ENCODE results near the gene IGFL1. TPM values are rescaled to one million over a fixed set of nuclear protein-coding genes. Genes with fewer than 3 reads are reported as not detected.
"Not testable (repeated sequence)": the region's sequence is repeated elsewhere in the genome, so short reads cannot be mapped to it uniquely, and the experiment has no call there.

The IGFL1 gene
- total and polyA plus RNA-seq, 12 donors: not detected

DNA sequence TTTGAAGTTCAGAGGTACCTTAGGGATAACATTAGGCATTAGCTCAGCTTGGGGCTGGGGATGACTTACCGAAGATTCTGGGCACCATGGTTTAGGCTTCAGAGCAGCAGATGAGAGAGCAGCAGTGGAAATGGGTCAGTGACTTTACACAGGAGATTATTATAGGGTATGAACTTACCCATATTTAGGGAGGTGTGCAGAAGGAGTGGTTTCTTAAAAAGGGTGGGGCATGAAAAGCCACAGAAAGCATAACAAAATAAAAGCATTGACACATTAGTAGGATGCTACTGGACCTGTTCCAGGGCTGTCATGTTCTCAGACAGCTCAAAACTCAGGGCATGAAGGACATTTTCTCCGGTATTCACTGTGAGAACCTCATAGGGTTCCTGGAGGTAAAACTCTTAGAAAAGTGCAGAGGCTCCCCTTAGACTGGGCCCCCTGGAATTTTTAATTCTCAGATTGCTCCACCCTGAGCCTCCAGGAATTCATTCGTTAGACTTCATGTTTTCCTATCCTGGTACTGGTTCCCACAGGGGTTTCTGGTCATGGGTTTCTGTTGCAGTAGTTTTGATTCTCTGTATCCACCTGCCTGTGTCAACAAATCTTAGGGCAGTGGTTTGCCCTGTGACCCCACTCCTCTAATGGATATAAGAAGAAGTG, 20.7 kb downstream of the IGFL1 start:
- Histone ChIP-seq H3K4me1 (replicated peaks in 1 of 2) (no peaks in the 10 kb centered on the region), H3K36me3 (replicated peaks in 1 of 2) (no peaks in the 10 kb centered on the region), H3K27ac (no peak overlapping the region), H3K4me3 (no peak overlapping the region), H3K27me3 (peaks cover 10% of the 10 kb centered on the region), H3K9me3 (replicated peaks in 1 of 3) (no peaks in the 10 kb centered on the region)
- WGBS, 4 donors: 45 to 61% (median 53%) methylated on average over 3 of the region's 3 CpGs
- DNase-seq: no peak
- no peak for TF ChIP-seq POLR2A (IDR thresholded peaks at IDR 0.05)
- intact Hi-C loops (cut with DNase I): no loop called here

DNA sequence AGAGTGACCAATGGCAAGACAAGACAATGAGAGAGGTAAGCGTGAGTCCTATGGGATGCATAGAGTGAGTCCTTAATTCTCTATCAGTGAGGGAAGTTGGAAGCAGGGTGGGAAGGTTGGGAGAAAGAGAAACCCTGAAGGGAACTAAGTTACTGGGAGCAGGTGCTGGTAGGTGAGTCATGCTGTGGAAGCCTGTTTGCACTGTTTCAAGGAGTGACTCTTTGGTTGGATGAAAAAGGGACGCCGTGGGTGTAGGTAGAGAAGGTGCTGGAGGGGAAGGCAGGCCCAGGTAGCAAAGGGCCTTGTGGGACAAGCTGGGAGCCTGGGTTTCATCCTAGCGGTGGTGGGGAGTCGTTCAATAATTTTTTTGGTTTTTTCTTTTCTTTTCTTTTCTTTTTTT, 21.9 kb downstream of the IGFL1 start:
- no peak overlapping the region for H3K27ac ChIP-seq
- no peaks in the 10 kb centered on the region for H3K4me1 ChIP-seq (replicated peaks in 1 of 2)
- 74 to 86% (median 78%) methylated on average over 5 of the region's 5 CpGs for WGBS, 4 donors
- intact Hi-C loops (cut with DNase I): no loop called here
- H3K9me3 ChIP-seq (replicated peaks in 1 of 3): no peaks in the 10 kb centered on the region
- TF ChIP-seq POLR2A (IDR thresholded peaks at IDR 0.05): no peak
- TF ChIP-seq, protein P1, sequence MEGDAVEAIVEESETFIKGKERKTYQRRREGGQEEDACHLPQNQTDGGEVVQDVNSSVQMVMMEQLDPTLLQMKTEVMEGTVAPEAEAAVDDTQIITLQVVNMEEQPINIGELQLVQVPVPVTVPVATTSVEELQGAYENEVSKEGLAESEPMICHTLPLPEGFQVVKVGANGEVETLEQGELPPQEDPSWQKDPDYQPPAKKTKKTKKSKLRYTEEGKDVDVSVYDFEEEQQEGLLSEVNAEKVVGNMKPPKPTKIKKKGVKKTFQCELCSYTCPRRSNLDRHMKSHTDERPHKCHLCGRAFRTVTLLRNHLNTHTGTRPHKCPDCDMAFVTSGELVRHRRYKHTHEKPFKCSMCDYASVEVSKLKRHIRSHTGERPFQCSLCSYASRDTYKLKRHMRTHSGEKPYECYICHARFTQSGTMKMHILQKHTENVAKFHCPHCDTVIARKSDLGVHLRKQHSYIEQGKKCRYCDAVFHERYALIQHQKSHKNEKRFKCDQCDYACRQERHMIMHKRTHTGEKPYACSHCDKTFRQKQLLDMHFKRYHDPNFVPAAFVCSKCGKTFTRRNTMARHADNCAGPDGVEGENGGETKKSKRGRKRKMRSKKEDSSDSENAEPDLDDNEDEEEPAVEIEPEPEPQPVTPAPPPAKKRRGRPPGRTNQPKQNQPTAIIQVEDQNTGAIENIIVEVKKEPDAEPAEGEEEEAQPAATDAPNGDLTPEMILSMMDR (IDR thresholded peaks at IDR 0.05): no peak
- H3K4me3 ChIP-seq: no peak overlapping the region
- DNase-seq: no peak
- H3K36me3 ChIP-seq (replicated peaks in 1 of 2): no peaks in the 10 kb centered on the region
- peaks cover 2% of the 10 kb centered on the region for H3K27me3 ChIP-seq

DNA sequence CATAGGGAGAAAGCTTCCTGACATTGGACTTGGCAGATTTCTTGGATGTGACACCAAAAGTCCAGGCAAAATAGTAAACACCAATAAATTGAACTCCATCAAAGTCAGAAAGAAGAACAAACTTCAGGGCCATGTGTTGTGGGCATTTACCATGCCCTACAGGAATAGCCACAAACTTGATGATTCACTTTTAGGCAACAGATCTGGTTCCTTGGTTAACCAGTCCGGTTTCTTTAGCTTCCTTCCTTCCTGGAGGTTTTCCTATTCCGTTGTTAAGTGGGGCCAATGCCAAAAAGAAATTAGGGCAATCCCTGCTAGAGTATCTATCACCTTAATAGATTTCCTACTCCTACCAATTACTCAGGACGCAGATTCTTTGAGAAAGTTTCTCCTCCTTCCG, 25.2 kb downstream of the IGFL1 start:
- intact Hi-C loops (cut with DNase I): no loop called here
- H3K36me3 ChIP-seq (replicated peaks in 1 of 2): no peaks in the 10 kb centered on the region
- DNase-seq: no peak
- H3K4me1 ChIP-seq (replicated peaks in 1 of 2): no peaks in the 10 kb centered on the region
- no peaks in the 10 kb centered on the region for H3K27me3 ChIP-seq
- no peak overlapping the region for H3K4me3 ChIP-seq
- WGBS, 4 donors: 72 to 78% (median 75%) methylated on average over 4 of the region's 4 CpGs
- no peak for TF ChIP-seq POLR2A (IDR thresholded peaks at IDR 0.05)
- TF ChIP-seq, protein P1 (IDR thresholded peaks at IDR 0.05): no peak
- no peaks in the 10 kb centered on the region for H3K9me3 ChIP-seq (replicated peaks in 1 of 3)
- H3K27ac ChIP-seq: no peak overlapping the region

DNA sequence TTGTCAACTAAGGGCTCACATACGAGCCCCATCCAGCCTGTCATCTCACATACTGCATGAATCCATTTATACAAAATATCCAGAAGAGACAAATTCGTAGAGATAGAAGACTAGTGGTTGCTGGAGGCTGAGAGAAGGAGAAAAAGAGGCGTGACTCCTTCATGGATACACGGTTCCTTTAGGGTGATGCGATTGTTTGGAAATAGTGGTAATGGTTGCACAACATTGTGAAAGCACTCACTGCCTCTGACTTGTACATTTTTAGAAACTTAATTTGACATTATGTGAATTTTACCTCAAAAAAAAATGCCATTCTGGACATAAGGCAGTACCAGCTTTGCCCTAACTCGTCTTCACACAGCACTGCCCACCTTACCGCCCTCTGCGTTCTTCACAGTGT, 27.3 kb downstream of the IGFL1 start:
- intact Hi-C loops (cut with DNase I): no loop called here
- Histone ChIP-seq H3K36me3 (replicated peaks in 1 of 2) (no peaks in the 10 kb centered on the region), H3K27ac (no peak overlapping the region), H3K9me3 (replicated peaks in 1 of 3) (no peaks in the 10 kb centered on the region), H3K4me3 (no peak overlapping the region), H3K27me3 (peaks cover 8% of the 10 kb centered on the region), H3K4me1 (replicated peaks in 1 of 2) (no peaks in the 10 kb centered on the region)
- no peak for DNase-seq
- WGBS, 4 donors: 70 to 78% (median 71%) methylated on average over 8 of the region's 8 CpGs
- TF ChIP-seq POLR2A (IDR thresholded peaks at IDR 0.05): no peak
- TF ChIP-seq, protein P1 (IDR thresholded peaks at IDR 0.05): no peak

DNA sequence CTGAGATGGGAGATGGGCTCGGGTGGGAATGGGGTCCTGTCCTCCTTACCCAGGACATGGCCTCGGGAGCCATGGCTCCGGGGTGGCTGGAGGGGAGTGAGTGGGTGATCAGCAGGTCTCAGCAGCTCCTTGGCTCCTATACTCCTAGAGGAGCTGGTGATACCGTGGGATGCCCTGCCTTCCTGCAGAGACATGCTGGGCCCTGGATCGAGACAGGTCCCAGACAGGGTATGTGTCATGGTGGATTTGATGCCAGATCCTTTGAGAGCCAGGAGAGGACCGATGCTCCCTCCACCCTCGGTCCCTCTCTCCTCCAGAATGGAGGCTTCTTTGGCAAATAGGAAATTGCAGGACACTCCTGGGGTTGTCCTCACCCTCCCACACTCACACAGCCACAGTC, 32.0 kb downstream of the IGFL1 start:
- not testable (repeated sequence) for H3K27me3 ChIP-seq; H3K27ac ChIP-seq; DNase-seq; H3K36me3 ChIP-seq (replicated peaks in 1 of 2); H3K4me3 ChIP-seq; H3K9me3 ChIP-seq (replicated peaks in 1 of 3); H3K4me1 ChIP-seq (replicated peaks in 1 of 2)
- intact Hi-C loops (cut with DNase I): loop anchor here (5.0 kb wide), 3 partner anchors 74 to 229 kb away; no protein-coding TSS in a partner anchor
- 72 to 86% (median 75%) methylated on average over 2 to 7 of the region's 7 CpGs for WGBS, 4 donors

DNA sequence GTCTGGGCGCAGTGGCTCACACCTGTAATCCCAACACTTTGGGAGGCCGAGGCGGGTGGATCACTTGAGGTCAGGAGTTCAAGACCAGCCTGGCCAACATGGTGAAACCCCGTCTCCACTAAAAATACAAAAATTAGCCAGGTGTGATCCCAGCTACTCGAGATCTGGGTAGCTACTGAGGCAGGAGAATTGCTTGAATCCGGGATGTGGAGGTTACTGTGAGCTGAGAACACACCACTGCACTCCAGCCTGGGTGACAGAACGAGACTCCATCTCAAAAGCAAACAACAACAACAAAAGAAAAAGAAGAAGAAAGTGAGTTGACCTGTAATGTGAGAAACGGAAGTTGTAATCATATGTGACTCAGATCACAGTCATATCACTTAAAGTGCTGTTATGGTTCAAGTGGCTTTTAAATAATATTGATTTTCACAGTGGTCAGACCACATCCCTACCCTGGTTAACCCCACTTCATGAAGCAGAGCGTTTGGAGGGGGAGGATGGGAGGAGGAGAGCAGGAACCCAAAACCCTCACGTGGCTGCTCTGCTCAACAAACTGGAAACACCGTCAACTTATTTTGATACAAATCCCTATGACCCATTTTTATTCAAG, 33.2 kb downstream of the IGFL1 start:
- intact Hi-C loops (cut with DNase I): loop anchor here (5.0 kb wide), 3 partner anchors 75 to 230 kb away; no protein-coding TSS in a partner anchor
- H3K27ac ChIP-seq; H3K4me3 ChIP-seq; H3K36me3 ChIP-seq (replicated peaks in 1 of 2); H3K9me3 ChIP-seq (replicated peaks in 1 of 3); H3K27me3 ChIP-seq; DNase-seq; H3K4me1 ChIP-seq (replicated peaks in 1 of 2): not testable (repeated sequence)
- WGBS, 4 donors: 47 to 57% (median 55%) methylated on average over 11 of the region's 11 CpGs

DNA sequence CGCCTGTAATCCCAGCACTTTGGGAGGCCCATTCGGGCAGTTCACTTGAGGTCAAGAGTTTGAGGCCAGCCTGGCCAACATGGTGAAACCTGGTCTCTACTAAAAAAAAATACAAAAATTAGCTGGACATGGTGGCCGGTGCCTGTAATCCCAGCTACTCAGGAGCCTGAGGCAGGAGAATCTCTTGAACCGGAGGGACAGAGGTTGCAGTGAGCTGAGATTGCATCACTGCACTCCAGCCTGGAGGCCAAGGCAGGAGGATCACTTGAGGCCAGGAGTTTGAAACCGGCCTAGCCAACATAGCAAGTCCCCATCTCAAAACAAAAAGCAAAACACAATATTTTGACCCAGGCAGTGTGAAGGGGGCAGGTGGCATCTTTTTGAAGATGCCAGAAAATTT, 35.3 kb downstream of the IGFL1 start:
- H3K4me3 ChIP-seq; H3K4me1 ChIP-seq (replicated peaks in 1 of 2); H3K27ac ChIP-seq; H3K9me3 ChIP-seq (replicated peaks in 1 of 3); DNase-seq; H3K36me3 ChIP-seq (replicated peaks in 1 of 2): not testable (repeated sequence)
- intact Hi-C loops (cut with DNase I): loop anchor here (2.0 to 5.0 kb wide), 4 partner anchors 78 to 232 kb away; no protein-coding TSS in a partner anchor
- H3K27me3 ChIP-seq: peaks cover 13% of the 10 kb centered on the region
- whole genome bisulfite sequencing, 4 donors: 56 to 66% (median 59%) methylated on average over 5 of the region's 5 CpGs
